Smooth muscle cell (in vitro differentiated cells): ENCODE results near the gene AIM2. TPM values are rescaled to one million over a fixed set of nuclear protein-coding genes. Genes with fewer than 3 reads are reported as not detected.

Experiments used
- DNase-seq: peaks from one replicate; lab custom pipeline; 2025; ENCODE audit not compliant: unreplicated experiment; lab: John Stamatoyannopoulos, UW
- H2AFZ ChIP-seq: fragments of 200-600 bp; sonication (generic); 2 replicates; pipeline ENCODE4 v1.6.0; 2016; ENCODE audit warnings: antibody characterized with exemption, low read depth, mild to moderate bottlenecking
- H3F3A ChIP-seq: fragments of 200-600 bp; sonication (generic); 2 replicates; pipeline ENCODE4 v1.6.0; 2017; ENCODE audit warnings: antibody characterized with exemption, low read depth
- H3K27ac ChIP-seq: fragments of 200-600 bp; sonication (generic); 2 replicates; pipeline ENCODE4 v1.5.1; 2016; ENCODE audit warnings: low read depth, mild to moderate bottlenecking
- H3K27me3 ChIP-seq: fragments of 200-600 bp; sonication (generic); 2 replicates; pipeline ENCODE4 v1.6.1; 2016; ENCODE audit warnings: low read depth, mild to moderate bottlenecking
- H3K36me3 ChIP-seq: fragments of 200-600 bp; sonication (generic); 2 replicates; pipeline ENCODE4 v1.5.1; 2016; ENCODE audit warnings: low read depth
- H3K4me1 ChIP-seq: fragments of 200-600 bp; sonication (generic); 2 replicates; pipeline ENCODE4 v1.5.1; 2016; ENCODE audit warnings: low read depth
- H3K4me2 ChIP-seq: fragments of 200-600 bp; sonication (generic); 2 replicates; pipeline ENCODE4 v1.6.0; 2016; ENCODE audit warnings: mild to moderate bottlenecking
- H3K4me3 ChIP-seq: fragments of 200-600 bp; sonication (generic); 2 replicates; pipeline ENCODE4 v1.5.1; 2016; ENCODE audit warnings: mild to moderate bottlenecking
- H3K79me2 ChIP-seq: fragments of 200-600 bp; sonication (generic); 2 replicates; pipeline ENCODE4 v1.6.0; 2016; ENCODE audit warnings: low read depth, mild to moderate bottlenecking
- H3K9ac ChIP-seq: fragments of 200-600 bp; sonication (generic); 2 replicates; pipeline ENCODE4 v1.6.0; 2016; ENCODE audit warnings: low read depth
- H3K9me3 ChIP-seq: fragments of 200-600 bp; sonication (generic); replicated peaks from 2 replicates; pipeline ENCODE4 v1.5.1; 2016; ENCODE audit warnings: low read depth
- H4K20me1 ChIP-seq: fragments of 200-600 bp; sonication (generic); 2 replicates; pipeline ENCODE4 v1.6.0; 2016; ENCODE audit warnings: low read depth
- CTCF ChIP-seq: fragments of 200-600 bp; sonication (generic); IDR thresholded peaks from 2 replicates; pipeline ENCODE4 v1.5.1; 2017; ENCODE audit warnings: borderline replicate concordance, mild to moderate bottlenecking, antibody characterized with exemption; ENCODE audit not compliant: insufficient read depth, poor library complexity, severe bottlenecking
- WGBS: methylation state at CpG from one replicate; pipeline ENCODE4 v1.1.7; 2016; ENCODE audit warnings: low lambda C conversion rate; 5-methylcytosine and 5-hydroxymethylcytosine counted together
- polyA plus RNA-seq: library from polyadenylated mRNA; unstranded; fragments of >200 nt; fragmentation: Nextera tagmentation; extraction: Ambion mirVana; gene quantifications from 2 replicates; pipeline ENCODE4 v1.2.1, GENCODE V29; 2016
- total RNA-seq: library from RNA; depleted of rRNA; stranded (reverse); fragments of >200 nt; gene quantifications from 2 replicates; pipeline ENCODE4 v1.2.3, GENCODE V29; 2014

Gene AIM2
- total RNA-seq (1.2 and 3.8 TPM in 2 replicates), polyA plus RNA-seq (0.43 and 0.87 TPM in 2 replicates)

- Histone ChIP-seq H2AFZ (peak within 1 kb of the TSS; percentile 13), H3K27ac (peak within 1 kb of the TSS; percentile 83), H4K20me1 (no peaks in the 10 kb centered on the region), H3K79me2 (no peaks in the 10 kb centered on the region), H3K4me2 (peak within 1 kb of the TSS; percentile 50), H3K4me1 (no peaks in the 10 kb centered on the region), H3K4me3 (no peak within 1 kb of the TSS), H3K9me3 (no peaks in the 10 kb centered on the region), H3K36me3 (no peaks in the 10 kb centered on the region), H3K27me3 (no peaks in the 10 kb centered on the region), H3K9ac (peak within 1 kb of the TSS; percentile 35), H3F3A (no peaks in the 10 kb centered on the region)
- no peak for DNase-seq
- WGBS = 60% methylated on average over 6 of the region's 6 CpGs
- no peak for TF ChIP-seq CTCF
Measured at GRCh38 chr1:159076438-159077119, at the start of gene AIM2. TSS of gene AIM2 (minus strand) at chr1:159076766. CDS start at chr1:159073499, 3,267 bp downstream.

DNA sequence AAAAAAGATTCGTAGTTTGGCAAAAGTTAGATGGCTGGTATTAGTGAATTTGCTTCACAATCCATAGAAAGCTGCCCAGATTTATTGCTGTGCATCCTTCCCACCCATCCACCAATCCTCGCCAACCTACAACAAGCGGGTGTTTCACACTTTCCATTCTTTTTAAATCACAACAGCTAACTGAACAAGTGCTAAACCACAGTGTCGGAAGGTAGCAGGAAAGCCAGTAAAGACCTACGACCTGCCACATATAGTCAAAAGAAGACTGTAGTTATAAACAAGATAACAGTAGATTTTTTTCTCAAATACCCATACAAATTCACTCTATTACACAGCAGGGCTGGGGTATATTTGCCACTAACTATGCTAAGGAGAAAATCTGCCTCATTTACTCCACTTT, 47.0 kb upstream of the AIM2 start:
- no peak overlapping the region for H3K4me2 ChIP-seq
- no peak for TF ChIP-seq CTCF
- H3K79me2 ChIP-seq = no peaks in the 10 kb centered on the region

DNA sequence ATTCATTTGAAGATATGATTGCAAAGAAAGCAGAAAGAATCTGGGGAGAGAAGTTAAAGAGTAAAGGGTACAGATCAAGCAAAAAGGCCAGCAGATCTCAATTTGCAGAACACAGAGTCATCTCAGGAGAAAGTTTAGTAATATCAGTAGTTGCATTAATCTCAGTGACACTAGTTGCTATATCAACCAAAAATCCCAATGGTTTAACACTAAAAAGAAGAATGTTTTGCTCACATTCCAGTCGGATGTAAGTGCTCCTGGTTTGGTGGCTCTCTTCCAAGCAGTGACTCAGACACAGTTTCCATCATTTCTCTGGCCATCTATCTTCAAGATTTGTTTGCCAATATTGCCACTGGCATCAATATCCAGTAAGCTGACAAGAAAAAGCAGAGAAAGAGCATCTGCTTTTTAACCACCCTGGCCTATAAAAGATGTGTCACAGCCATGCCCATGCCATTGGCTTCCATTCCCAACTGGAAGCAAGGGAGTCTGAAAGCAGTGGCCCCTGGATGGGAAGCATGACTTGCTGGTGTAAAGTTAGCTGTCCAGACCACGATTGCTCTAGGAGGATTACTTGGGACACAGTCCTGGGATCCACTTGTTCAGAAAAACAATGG, 45.5 kb upstream of the AIM2 start:
- no peak for DNase-seq
- Histone ChIP-seq H3K9ac (no peak overlapping the region), H3K79me2 (no peaks in the 10 kb centered on the region), H4K20me1 (no peaks in the 10 kb centered on the region), H3F3A (no peaks in the 10 kb centered on the region), H3K4me3 (no peak overlapping the region), H3K4me2 (no peak overlapping the region), H3K27ac (no peak overlapping the region), H2AFZ (no peak overlapping the region), H3K36me3 (no peaks in the 10 kb centered on the region), H3K4me1 (no peaks in the 10 kb centered on the region), H3K9me3 (no peaks in the 10 kb centered on the region), H3K27me3 (no peaks in the 10 kb centered on the region)
- no peak for TF ChIP-seq CTCF
- whole genome bisulfite sequencing = 63% methylated on average over 2 of the region's 2 CpGs

More for the DNA sequence above, 47.0 kb upstream of the AIM2 start:
- 90% methylated on average over 5 of the region's 5 CpGs for WGBS
- H3K27ac ChIP-seq = no peak overlapping the region
- H3K36me3 ChIP-seq = no peaks in the 10 kb centered on the region
- H3K4me3 ChIP-seq = no peak overlapping the region
- no peak overlapping the region for H3K9ac ChIP-seq
- H3K4me1 ChIP-seq = no peaks in the 10 kb centered on the region
- no peaks in the 10 kb centered on the region for H3K9me3 ChIP-seq
- no peak overlapping the region for H2AFZ ChIP-seq
- DNase-seq = no peak
- H4K20me1 ChIP-seq = no peaks in the 10 kb centered on the region
- no peaks in the 10 kb centered on the region for H3F3A ChIP-seq
- no peaks in the 10 kb centered on the region for H3K27me3 ChIP-seq
